GM12878 (cell line): Measurements from ENCODE around the gene GAK. TPM values are rescaled to one million over a fixed set of nuclear protein-coding genes. Genes with fewer than 3 reads are reported as not detected.

Experiments
- ATAC-seq: fragments of 200-7000 bp; cut with Tn5 transposase; 3 replicates; pipeline ENCODE4 v1.9.1; 2020; ENCODE audit warnings: mild to moderate bottlenecking, moderate library complexity
- BruUV-seq: library from RNA; stranded (reverse); fragments of 400-500 nt; replicated peaks from 2 replicates; lab custom pipeline; 2021; lab: Mats Ljungman, UMichigan
- CTCF ChIA-PET: fragments of 300-600 bp; sonication (Branson Sonifier 250); formaldehyde crosslinking; extraction: SDS; loops from one replicate; lab custom pipeline; 2021; ENCODE audit warnings: inconsistent platforms; lab: Yijun Ruan, JAX
- POLR2A ChIA-PET: fragments of 350-600 bp; formaldehyde crosslinking; extraction: SDS; loops from one replicate; lab custom pipeline; 2021; ENCODE audit warnings: inconsistent platforms; lab: Charles Lee
- RAD21 ChIA-PET: fragments of 300-600 bp; sonication (Branson Sonifier 250); formaldehyde crosslinking; loops from one replicate; lab custom pipeline; 2023; ENCODE audit warnings: antibody characterized with exemption; ENCODE audit not compliant: unreplicated experiment; lab: Charles Lee
- SMC1A ChIA-PET: fragments of 300-600 bp; sonication (Branson Sonifier 250); formaldehyde crosslinking; loops from one replicate; lab custom pipeline; 2023; ENCODE audit not compliant: unreplicated experiment, uncharacterized antibody; lab: Charles Lee
- DNase-seq: peaks from one replicate; pipeline ENCODE4 v3.0.0-alpha.2; 2011; ENCODE audit warnings: low read depth, low spot score
- FAIRE-seq: peaks from 3 replicates; lab custom pipeline; 2011; peaks lifted over from hg19 to GRCh38; lab: Jason Lieb, UNC
- H2AFZ ChIP-seq: 2 replicates; pipeline ENCODE4 v1.6.0; 2011; ENCODE audit warnings: low read depth, low read length, control low read depth; ENCODE audit not compliant: control insufficient read depth
- H3K27ac ChIP-seq: 2 replicates; pipeline ENCODE4 v1.5.1; 2011; ENCODE audit warnings: control low read depth; ENCODE audit not compliant: control insufficient read depth, insufficient read depth
- H3K27me3 ChIP-seq, 2 experiments: replicated peaks in 1 of 2; 2 replicates each; pipeline versions ENCODE4 v1.6.0 to v1.6.1; 2011; ENCODE audit warnings: low read length in 1 of 2; ENCODE audit not compliant: control insufficient read depth in 2 of 2, insufficient read depth in 2 of 2
- H3K36me3 ChIP-seq, 2 experiments: 2 replicates each; pipeline ENCODE4 v1.5.1; 2011; ENCODE audit warnings: low read length in 1 of 2; ENCODE audit not compliant: control insufficient read depth in 2 of 2, insufficient read depth in 2 of 2
- H3K4me1 ChIP-seq: 2 replicates; pipeline ENCODE4 v1.6.1; 2011; ENCODE audit warnings: mild to moderate bottlenecking, low read length, moderate library complexity, mixed read lengths; ENCODE audit not compliant: control insufficient read depth, insufficient read depth
- H3K4me2 ChIP-seq: 2 replicates; pipeline ENCODE4 v1.6.0; 2011; ENCODE audit warnings: control low read depth; ENCODE audit not compliant: control insufficient read depth, insufficient read depth
- H3K4me3 ChIP-seq: fragments of 200-600 bp; sonication (generic); 2 replicates; pipeline ENCODE4 v1.5.1; 2016
- H3K79me2 ChIP-seq: 2 replicates; pipeline ENCODE4 v1.6.0; 2011; ENCODE audit warnings: low read length; ENCODE audit not compliant: control insufficient read depth, insufficient read depth
- H3K9ac ChIP-seq: 2 replicates; pipeline ENCODE4 v1.8.0; 2011; ENCODE audit warnings: low read length, control low read depth, mixed read lengths; ENCODE audit not compliant: control insufficient read depth, insufficient read depth
- H3K9me3 ChIP-seq: replicated peaks from 3 replicates; pipeline ENCODE4 v1.5.1; 2011; ENCODE audit warnings: mild to moderate bottlenecking, low read length; ENCODE audit not compliant: control insufficient read depth, insufficient read depth
- H4K20me1 ChIP-seq: 2 replicates; pipeline ENCODE4 v1.6.0; 2011; ENCODE audit not compliant: control insufficient read depth, insufficient read depth
- ATF7 ChIP-seq: fragments of 450-650 bp; IDR thresholded peaks from 2 replicates; pipeline ENCODE4 v1.6.1; 2016; ENCODE audit warnings: low read depth, mild to moderate bottlenecking
- BCLAF1 ChIP-seq: fragments of 450-650 bp; IDR thresholded peaks from 2 replicates; pipeline ENCODE4 v1.6.1; 2017; ENCODE audit warnings: antibody characterized with exemption, mild to moderate bottlenecking, moderate library complexity
- BMI1 ChIP-seq: fragments of 450-650 bp; IDR thresholded peaks from 2 replicates; pipeline ENCODE4 v1.6.1; 2016; ENCODE audit warnings: mild to moderate bottlenecking, moderate library complexity, borderline replicate concordance
- CREB1 ChIP-seq: IDR thresholded peaks from 2 replicates; pipeline ENCODE4 v1.6.1; 2012; ENCODE audit warnings: low read depth, mild to moderate bottlenecking, inconsistent platforms
- IRF3 ChIP-seq: fragments of 450-650 bp; IDR thresholded peaks from 2 replicates; pipeline ENCODE4 v1.6.1; 2014; ENCODE audit warnings: mild to moderate bottlenecking
- IRF4 ChIP-seq: IDR thresholded peaks from 2 replicates; pipeline ENCODE4 v1.6.1; 2011; ENCODE audit warnings: low read depth, low read length
- JUND ChIP-seq: IDR thresholded peaks from 2 replicates; pipeline ENCODE4 v1.6.1; 2012; ENCODE audit warnings: low read depth, mild to moderate bottlenecking, low read length, improper control_type of control experiment, moderate library complexity
- MYC ChIP-seq: IDR thresholded peaks from 2 replicates; pipeline ENCODE4 v1.6.1; 2011; ENCODE audit warnings: mild to moderate bottlenecking, low read length, moderate library complexity, inconsistent platforms; ENCODE audit not compliant: insufficient read depth, insufficient replicate concordance, insufficient read length, severe bottlenecking
- NBN ChIP-seq: fragments of 450-650 bp; IDR thresholded peaks from 2 replicates; pipeline ENCODE4 v1.6.1; 2016
- NFYA ChIP-seq: IDR thresholded peaks from 2 replicates; pipeline ENCODE4 v1.6.1; 2011; ENCODE audit warnings: low read depth, mild to moderate bottlenecking, low read length, improper control_type of control experiment, borderline replicate concordance
- NR2F1 ChIP-seq: fragments of 450-650 bp; conservative IDR thresholded peaks from 2 replicates; pipeline ENCODE4 v1.6.1; 2017; ENCODE audit warnings: mild to moderate bottlenecking
- POLR2A ChIP-seq: IDR thresholded peaks from 2 replicates; pipeline ENCODE4 v1.6.1; 2011; ENCODE audit warnings: low read depth, mild to moderate bottlenecking, low read length
- RBBP5 ChIP-seq: fragments of 200-600 bp; sonication (generic); conservative IDR thresholded peaks from 2 replicates; pipeline ENCODE4 v1.6.1; 2016
- REST ChIP-seq: IDR thresholded peaks from 2 replicates; pipeline ENCODE4 v1.6.1; 2012; ENCODE audit warnings: mild to moderate bottlenecking, low read depth, low read length
- SP1 ChIP-seq: IDR thresholded peaks from one replicate; pipeline ENCODE4 v1.6.1; 2011; ENCODE audit warnings: low read depth, low read length
- YY1 ChIP-seq: IDR thresholded peaks from 2 replicates; pipeline ENCODE4 v1.6.1; 2011; ENCODE audit warnings: low read depth, mild to moderate bottlenecking, low read length
- ZNF207 ChIP-seq: fragments of 450-650 bp; IDR thresholded peaks from 2 replicates; pipeline ENCODE4 v1.6.1; 2014; ENCODE audit warnings: antibody characterized with exemption, mild to moderate bottlenecking, borderline replicate concordance
- ZNF24 ChIP-seq: fragments of 450-650 bp; IDR thresholded peaks from 2 replicates; pipeline ENCODE4 v1.6.1; 2017; ENCODE audit warnings: antibody characterized with exemption, mild to moderate bottlenecking
- WGBS: methylation state at CpG from one replicate; pipeline ENCODE4 v1.1.6; 2016; ENCODE audit warnings: low lambda C conversion rate; ENCODE audit not compliant: insufficient replicate concordance, insufficient coverage; ENCODE audit errors: missing lambda C conversion rate; 5-methylcytosine and 5-hydroxymethylcytosine counted together
- in situ Hi-C: fragments of 300-500 bp; cut with MboI; formaldehyde crosslinking; loops from 9 replicates; pipeline ENCODE4 v1.14.3; 2018; ENCODE audit warnings: mixed read lengths
- intact Hi-C: fragments of 100-400 bp; cut with micrococcal nuclease; formaldehyde crosslinking; loops from one replicate; pipeline ENCODE4 v1.14.2; 2022; ENCODE audit not compliant: unreplicated experiment
- polyA plus RNA-seq, 11 experiments: library from polyadenylated mRNA; depleted of rRNA in 4 of 11; unstranded in 6 of 11; stranded (reverse) in 5 of 11; fragments of >200 nt; fragmentation: Nextera tagmentation in 4 of 11; fragmentation: Illumina TruSeq in 1 of 11; extraction: Ambion mirVana in 4 of 11; extraction: Trizol in 1 of 11; gene quantifications; 1 replicate in 1 of 11; 2 replicates in 10 of 11; pipeline versions ENCODE4 v1.2.1 to v1.2.3, GENCODE V29; 2011 to 2016; ENCODE audit warnings: inconsistent platforms in 2 of 11, missing spikeins in 2 of 11, low read depth in 1 of 11
- total RNA-seq, 4 experiments: library from RNA; depleted of rRNA in 3 of 4; stranded (reverse); fragments of >200 nt in 3 of 4; fragmentation: Illumina TruSeq in 1 of 4; extraction: Trizol in 1 of 4; gene quantifications; 2 replicates each; pipeline versions ENCODE4 v1.2.1 to v1.2.3, GENCODE V29; 2013 to 2021

GAK gene
- total and polyA plus RNA-seq, 10 of the 15 experiments (the other 5 are each of a cell fraction or from before 2014, with no cell fraction given) = 0.82 to 127 (median 53.8) TPM

DNA sequence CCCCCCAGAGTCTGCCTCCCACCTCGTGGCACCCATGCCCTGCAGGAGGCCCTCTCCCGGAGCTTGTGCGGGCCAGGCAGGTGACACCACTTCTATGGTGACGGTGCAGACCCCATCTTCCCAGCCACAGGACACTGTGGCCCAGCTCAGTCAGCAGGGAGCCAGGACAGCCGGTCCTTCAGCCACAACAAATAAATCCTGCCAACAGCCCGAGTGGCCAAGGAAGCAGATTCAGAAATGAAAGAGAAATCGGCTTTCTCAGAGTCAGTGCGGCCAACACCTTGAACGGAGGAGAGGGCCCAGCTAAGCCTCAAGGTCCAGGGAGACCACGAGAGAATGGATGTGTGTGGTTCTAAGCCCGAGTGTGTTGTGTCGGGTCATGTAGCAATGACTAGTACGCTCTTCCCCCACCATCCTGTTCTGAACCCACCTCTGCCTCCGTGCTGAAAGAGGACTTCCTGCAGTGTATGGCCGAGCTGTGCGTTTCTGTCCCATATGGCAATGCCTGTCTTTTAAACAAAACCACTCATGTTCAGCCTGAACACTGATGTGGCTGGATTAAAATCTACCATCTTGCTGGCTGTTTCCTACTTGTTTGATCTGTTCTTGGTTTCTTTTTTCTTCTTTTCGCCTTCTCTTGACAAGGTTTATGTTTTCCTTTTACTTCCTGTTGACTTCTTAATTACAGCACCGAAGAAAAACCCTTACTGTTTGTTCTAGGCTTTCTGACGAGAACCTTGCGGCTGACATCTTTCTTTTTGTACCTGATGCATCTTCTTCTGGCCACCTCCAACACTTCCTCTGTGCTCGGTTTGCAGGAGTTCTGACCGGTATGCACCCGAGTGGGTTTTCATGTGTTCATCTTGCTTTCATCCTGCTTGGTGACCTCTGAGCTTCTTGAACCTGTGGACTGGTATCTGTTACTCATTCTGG, 53.1 kb downstream of the GAK start (continued):
- peak; percentile 18; the same call in 1 of the 2 replicates for TF ChIP-seq POLR2A
- 0 out of 2 replicates have a peak, but pooled peaks have one; percentile 34 for TF ChIP-seq IRF4
- TF ChIP-seq IRF3 = no peak
- TF ChIP-seq NBN = no peak
- no peak for TF ChIP-seq ZNF24
- no peak for TF ChIP-seq ZNF207
- TF ChIP-seq RBBP5 = no peak
- TF ChIP-seq NFYA = no peak
- TF ChIP-seq ATF7 = no peak
- no peak for TF ChIP-seq CREB1
- TF ChIP-seq MYC = no peak

- WGBS = 95% methylated on average over 25 of the region's 25 CpGs
- TF ChIP-seq BMI1 (no peak), JUND (no peak), SP1 (no peak), NR2F1 (no peak), REST (no peak), BCLAF1 (no peak), YY1 (no peak)
Measured at GRCh38 chr4:877502-877901, 54.6 kb downstream of the GAK start.

More at GRCh38 chr4:877502-877901, 54.6 kb downstream of the GAK start:
- no peaks in the 10 kb centered on the region for H3K9me3 ChIP-seq
- H3K27me3 ChIP-seq = no peaks in the 10 kb centered on the region
- in situ Hi-C loops = no loop called here
- RAD21 ChIA-PET = no interaction called here
- H3K79me2 ChIP-seq = no peaks in the 10 kb centered on the region
- POLR2A ChIA-PET = no interaction called here
- intact Hi-C loops = no loop called here
- CTCF ChIA-PET = no interaction called here
- H3K9ac ChIP-seq = no peak overlapping the region
- DNase-seq (no peak), FAIRE-seq (no peak), ATAC-seq (no peak)
- peaks cover 20 to 24% of the 10 kb centered on the region in 2 experiments for H3K36me3 ChIP-seq
- H3K4me2 ChIP-seq = no peak overlapping the region
- H3K4me3 ChIP-seq = no peak overlapping the region
- H3K4me1 ChIP-seq = peaks cover 13% of the 10 kb centered on the region
- no TSS peak for BruUV-seq
- SMC1A ChIA-PET = no interaction called here
- H4K20me1 ChIP-seq = no peaks in the 10 kb centered on the region
- H2AFZ ChIP-seq = no peak overlapping the region
- no peak overlapping the region for H3K27ac ChIP-seq
